B cell (primary cell): ENCODE measurements around the gene FBXO10. TPM values are rescaled to one million over a fixed set of nuclear protein-coding genes. Genes with fewer than 3 reads are reported as not detected.

Experiments
- ATAC-seq: fragments of 200-7000 bp; cut with Tn5 transposase; one replicate; pipeline ENCODE4 v1.10.0; 2021; ENCODE audit warnings: low read depth, mild to moderate bottlenecking, moderate number of reproducible peaks, moderate library complexity
- CTCF ChIA-PET: fragments of 350-600 bp; sonication (Branson Sonifier 250); formaldehyde crosslinking; loops from one replicate; lab custom pipeline; 2021; ENCODE audit warnings: antibody characterized with exemption, inconsistent platforms; lab: Charles Lee
- POLR2A ChIA-PET: fragments of 350-600 bp; sonication (Branson Sonifier 250); formaldehyde crosslinking; loops from one replicate; lab custom pipeline; 2021; ENCODE audit warnings: antibody characterized with exemption; lab: Charles Lee
- DNase-seq: peaks from one replicate; pipeline ENCODE4 v3.0.0; 2013
- H2AFZ ChIP-seq: 2 replicates; pipeline ENCODE4 v1.6.1; 2012; ENCODE audit warnings: mild to moderate bottlenecking, low read depth, low read length; ENCODE audit not compliant: insufficient read depth, poor library complexity, severe bottlenecking
- H3K27ac ChIP-seq, 2 donors: 1 replicate in 1 of 2; 2 replicates in 1 of 2; pipeline ENCODE4 v1.5.1; 2012 to 2013; ENCODE audit warnings: low read length in 2 of 2, mild to moderate bottlenecking in 2 of 2, moderate library complexity in 1 of 2
- H3K27me3 ChIP-seq, 4 experiments: fragments of 200-600 bp in 1 of 4; sonication (generic) in 1 of 4; replicated peaks in 1 of 4; 1 replicate in 2 of 4; 2 replicates in 2 of 4; pipeline versions ENCODE4 v1.6.1 to v1.7.0; 2013 to 2016; ENCODE audit warnings: low read length in 3 of 4, mild to moderate bottlenecking in 2 of 4, mixed read lengths in 1 of 4, moderate library complexity in 1 of 4; ENCODE audit not compliant: insufficient read depth in 4 of 4, control insufficient read depth in 3 of 4; ENCODE audit errors: control extremely low read depth in 1 of 4
- H3K36me3 ChIP-seq, 2 experiments: replicated peaks in 1 of 2; 1 replicate in 1 of 2; 2 replicates in 1 of 2; pipeline versions ENCODE4 v1.6.1 to v1.7.1; 2013; ENCODE audit warnings: low read length in 1 of 2; ENCODE audit not compliant: insufficient read depth in 2 of 2, control insufficient read depth in 1 of 2; ENCODE audit errors: control extremely low read depth in 1 of 2, extremely low read depth in 1 of 2
- H3K4me1 ChIP-seq, 2 donors: fragments of 200-600 bp in 1 of 2; sonication (generic) in 1 of 2; 1 replicate in 1 of 2; 2 replicates in 1 of 2; pipeline versions ENCODE4 v1.5.1 to v1.6.1; 2013 to 2017; ENCODE audit warnings: low read length in 2 of 2; ENCODE audit not compliant: control insufficient read depth in 2 of 2, insufficient read depth in 2 of 2
- H3K4me2 ChIP-seq: replicated peaks from 2 replicates; pipeline ENCODE3; 2012; ENCODE audit warnings: mild to moderate bottlenecking, low read depth, low read length; ENCODE audit not compliant: poor library complexity, severe bottlenecking
- H3K4me3 ChIP-seq, 5 experiments: fragments of 200-600 bp in 1 of 5; sonication (generic) in 1 of 5; 1 replicate in 3 of 5; 2 replicates in 2 of 5; pipeline versions ENCODE4 v1.5.1 to v1.7.0; 2011 to 2016; ENCODE audit warnings: low read length in 4 of 5, mild to moderate bottlenecking in 4 of 5, low read depth in 2 of 5, control low read depth in 1 of 5, moderate library complexity in 1 of 5; ENCODE audit not compliant: insufficient read depth in 1 of 5; ENCODE audit errors: control extremely low read depth in 1 of 5, extremely low read depth in 1 of 5
- H3K79me2 ChIP-seq: fragments of 200-600 bp; sonication (generic); one replicate; pipeline ENCODE4 v1.6.0; 2016; ENCODE audit warnings: low read length; ENCODE audit not compliant: control insufficient read depth, insufficient read depth
- H3K9ac ChIP-seq: fragments of 200-600 bp; sonication (generic); 2 replicates; pipeline ENCODE4 v1.6.1; 2017; ENCODE audit warnings: mild to moderate bottlenecking, low read length, moderate library complexity
- H3K9me3 ChIP-seq, 3 donors: one replicate each; pipeline versions ENCODE4 v1.6.1 to v1.7.1; 2013; ENCODE audit warnings: low read length in 2 of 3; ENCODE audit not compliant: control insufficient read depth in 2 of 3, insufficient read depth in 1 of 3; ENCODE audit errors: control extremely low read depth in 1 of 3
- H4K20me1 ChIP-seq: 2 replicates; pipeline ENCODE4 v1.6.0; 2012; ENCODE audit warnings: mild to moderate bottlenecking, low read length; ENCODE audit not compliant: insufficient read depth, control insufficient read depth, poor library complexity, severe bottlenecking
- H3K27ac Mint-ChIP-seq: one replicate; pipeline ENCODE4 v1.8.0; 2021; ENCODE audit warnings: mixed read lengths
- H3K27me3 Mint-ChIP-seq: one replicate; pipeline ENCODE4 v1.8.0; 2021; ENCODE audit warnings: mixed read lengths
- H3K4me1 Mint-ChIP-seq: one replicate; pipeline ENCODE4 v1.8.0; 2021; ENCODE audit warnings: mixed read lengths
- H3K4me3 Mint-ChIP-seq: one replicate; pipeline ENCODE4 v1.8.0; 2021; ENCODE audit warnings: mixed read lengths
- H3K9me3 Mint-ChIP-seq: one replicate; pipeline ENCODE4 v1.8.0; 2022; ENCODE audit warnings: mixed read lengths; ENCODE audit not compliant: insufficient read depth
- EZH2 ChIP-seq: IDR thresholded peaks from 2 replicates; pipeline ENCODE4 v1.6.1; 2012; ENCODE audit warnings: borderline replicate concordance, low read depth, mild to moderate bottlenecking, moderate library complexity, low read length; ENCODE audit not compliant: insufficient read depth, poor library complexity, severe bottlenecking
- WGBS: methylation state at CpG from one replicate; pipeline ENCODE4 v1.1.5; 2013; ENCODE audit warnings: missing lambda C conversion rate; ENCODE audit not compliant: insufficient coverage; 5-methylcytosine and 5-hydroxymethylcytosine counted together
- intact Hi-C: fragments of 100-400 bp; cut with micrococcal nuclease; formaldehyde crosslinking; loops from one replicate; pipeline ENCODE4 v1.10.0; 2022
- polyA plus RNA-seq: library from polyadenylated mRNA; depleted of rRNA; stranded (reverse); fragments of >200 nt; gene quantifications from 2 replicates; pipeline ENCODE4 v1.2.3, GENCODE V29; 2012
- total RNA-seq, 2 donors: library from RNA; stranded (reverse); fragments of 120-200 nt in 1 of 2; gene quantifications; 1 replicate in 1 of 2; 2 replicates in 1 of 2; pipeline versions ENCODE4 v1.2.3 to v1.2.4, GENCODE V29; 2013 to 2022
- TF ChIP-seq, protein P1 (sequence below): fragments of 200-600 bp; IDR thresholded peaks from one replicate; pipeline ENCODE4 v1.8.0; 2022; ENCODE audit warnings: antibody characterized with exemption, mild to moderate bottlenecking

FBXO10 gene
- total and polyA plus RNA-seq, 2 donors (not counting 1 experiment from before 2014, with no cell fraction given), result 18.6 to 67.3 TPM

DNA sequence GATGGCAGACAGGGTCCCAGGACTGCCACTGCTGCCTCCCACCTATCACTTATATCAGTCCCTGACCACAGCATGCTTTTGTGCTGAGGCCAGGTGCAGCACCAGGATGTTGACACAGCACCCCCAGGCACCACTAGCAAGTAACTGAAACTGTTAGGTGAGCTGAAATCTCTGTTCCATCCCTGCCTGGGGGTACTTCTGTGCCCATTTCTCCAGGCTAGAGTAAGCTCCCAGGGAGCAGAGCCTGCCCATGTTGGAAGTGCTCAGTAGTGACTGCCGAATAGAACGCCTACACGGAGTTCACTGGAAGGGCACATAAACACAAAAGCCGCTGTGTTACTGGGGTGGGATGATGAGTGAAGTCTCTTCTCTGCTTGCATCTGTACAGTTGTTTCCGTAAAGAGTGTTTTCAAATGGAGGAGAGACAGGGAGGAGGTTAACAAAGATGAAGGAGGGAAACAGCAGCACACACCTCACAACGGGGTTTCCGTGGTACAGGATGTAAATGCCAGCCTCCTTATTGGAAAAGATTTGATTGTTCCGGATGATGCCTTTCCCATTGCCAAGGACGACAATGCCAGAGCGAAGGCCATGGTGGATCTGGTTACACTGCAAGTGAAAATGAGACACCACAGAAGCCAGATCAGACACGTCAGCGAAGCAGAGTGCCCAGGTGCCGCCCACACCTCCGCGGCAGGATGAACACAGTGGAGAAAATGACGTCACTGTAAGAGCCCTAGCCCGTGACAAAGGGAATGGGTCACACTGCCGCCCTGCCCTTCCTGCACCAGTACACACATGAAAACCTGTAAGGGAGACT, 47.3 kb downstream of the FBXO10 start:
- intact Hi-C loops, result loop anchor here (1.0 kb wide), 2 partner anchors 36 to 46 kb away; no protein-coding TSS in a partner anchor
- ATAC-seq, result peak; percentile 80
- ChIA-PET CTCF (interaction anchor here (0.6 to 2.1 kb wide), 2 partner anchors 26 to 38 kb away, joined by 3 to 8 read pairs; no protein-coding TSS in a partner anchor), POLR2A (interaction anchor here (1.1 kb wide), 1 partner anchor 48 kb away, joined by 3 read pairs; the partner anchor contains the start of gene FBXO10)
- no peak overlapping the region for H2AFZ ChIP-seq
- peak overlapping the region in 1 of 2 donors; percentile 39 for H3K27ac ChIP-seq
- H3K36me3 ChIP-seq, result peaks cover 11 to 28% of the 10 kb centered on the region in 2 experiments
- no peak overlapping the region for H3K4me3 ChIP-seq
- H3K9me3 ChIP-seq, result no peaks in the 10 kb centered on the region
- peak overlapping the region; percentile 78 for H3K4me3 Mint-ChIP-seq
- no peaks in the 10 kb centered on the region for H3K27me3 ChIP-seq
- peak; percentile 82 for DNase-seq
- no peak for TF ChIP-seq EZH2
- TF ChIP-seq, protein P1, sequence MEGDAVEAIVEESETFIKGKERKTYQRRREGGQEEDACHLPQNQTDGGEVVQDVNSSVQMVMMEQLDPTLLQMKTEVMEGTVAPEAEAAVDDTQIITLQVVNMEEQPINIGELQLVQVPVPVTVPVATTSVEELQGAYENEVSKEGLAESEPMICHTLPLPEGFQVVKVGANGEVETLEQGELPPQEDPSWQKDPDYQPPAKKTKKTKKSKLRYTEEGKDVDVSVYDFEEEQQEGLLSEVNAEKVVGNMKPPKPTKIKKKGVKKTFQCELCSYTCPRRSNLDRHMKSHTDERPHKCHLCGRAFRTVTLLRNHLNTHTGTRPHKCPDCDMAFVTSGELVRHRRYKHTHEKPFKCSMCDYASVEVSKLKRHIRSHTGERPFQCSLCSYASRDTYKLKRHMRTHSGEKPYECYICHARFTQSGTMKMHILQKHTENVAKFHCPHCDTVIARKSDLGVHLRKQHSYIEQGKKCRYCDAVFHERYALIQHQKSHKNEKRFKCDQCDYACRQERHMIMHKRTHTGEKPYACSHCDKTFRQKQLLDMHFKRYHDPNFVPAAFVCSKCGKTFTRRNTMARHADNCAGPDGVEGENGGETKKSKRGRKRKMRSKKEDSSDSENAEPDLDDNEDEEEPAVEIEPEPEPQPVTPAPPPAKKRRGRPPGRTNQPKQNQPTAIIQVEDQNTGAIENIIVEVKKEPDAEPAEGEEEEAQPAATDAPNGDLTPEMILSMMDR, result no peak
- peaks cover 37% of the 10 kb centered on the region for H3K4me1 Mint-ChIP-seq
- H4K20me1 ChIP-seq, result no peaks in the 10 kb centered on the region
- H3K27ac Mint-ChIP-seq, result peak overlapping the region; percentile 84
- H3K79me2 ChIP-seq, result no peaks in the 10 kb centered on the region
- no peaks in the 10 kb centered on the region for H3K9me3 Mint-ChIP-seq
- H3K4me2 ChIP-seq, result peak overlapping the region; percentile 16
- 61% methylated on average over 18 of the region's 18 CpGs for WGBS
- H3K9ac ChIP-seq, result no peak overlapping the region
- peaks cover 0 to 28% of the 10 kb centered on the region in 2 donors for H3K4me1 ChIP-seq
- H3K27me3 Mint-ChIP-seq, result no peaks in the 10 kb centered on the region

DNA sequence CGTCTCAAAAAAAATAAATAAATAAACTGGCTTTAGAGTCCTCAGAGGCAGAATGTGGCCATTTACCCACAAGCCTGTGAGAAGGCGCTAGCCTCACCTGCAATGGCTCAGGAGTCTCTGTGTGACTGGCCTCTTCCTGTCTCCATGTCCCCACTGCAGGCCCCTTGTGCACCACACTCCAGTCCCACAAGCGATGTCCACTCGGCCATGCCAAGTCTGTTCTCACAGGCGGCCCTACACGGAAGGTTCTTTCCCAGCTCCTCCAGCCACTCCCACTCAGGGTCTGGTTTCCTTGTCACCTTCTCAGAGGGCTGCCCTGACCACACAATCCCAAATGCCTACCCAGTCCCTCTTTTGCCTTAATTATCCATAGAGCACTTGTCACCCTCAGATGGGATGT, 52.3 kb downstream of the FBXO10 start:
- ChIA-PET CTCF (interaction anchor here (0.6 kb wide), 1 partner anchor 243 kb away, joined by 3 read pairs; no protein-coding TSS in a partner anchor), POLR2A (no interaction called here)
- Mint-ChIP-seq H3K9me3 (no peaks in the 10 kb centered on the region), H3K4me1 (peaks cover 9% of the 10 kb centered on the region), H3K4me3 (no peak overlapping the region), H3K27ac (no peak overlapping the region), H3K27me3 (no peaks in the 10 kb centered on the region)
- Histone ChIP-seq H3K4me1 (peaks cover 0 to 6% of the 10 kb centered on the region in 2 donors), H3K4me3 (no peak overlapping the region), H4K20me1 (no peaks in the 10 kb centered on the region), H3K27me3 (no peaks in the 10 kb centered on the region), H3K9me3 (peaks cover 0 to 2% (median 0%) of the 10 kb centered on the region in 3 donors), H3K4me2 (no peak overlapping the region), H3K9ac (no peak overlapping the region), H3K36me3 (peaks cover 6 to 56% of the 10 kb centered on the region in 2 experiments), H2AFZ (no peak overlapping the region), H3K27ac (no peak overlapping the region), H3K79me2 (no peaks in the 10 kb centered on the region)
- DNase-seq (no peak), ATAC-seq (no peak)
- TF ChIP-seq, protein P1, result no peak
- no peak for TF ChIP-seq EZH2
- intact Hi-C loops, result no loop called here
- WGBS, result 100% methylated on average over 6 of the region's 6 CpGs
